Type B pancreatic cell (in vitro differentiated cells): ENCODE measurements around the gene TIMD4. TPM values are rescaled to one million over a fixed set of nuclear protein-coding genes. Genes with fewer than 3 reads are reported as not detected.
A peak's percentile ranks its signal among the peaks of the same experiment; 100 is the strongest.
"Not testable (repeated sequence)": the region's sequence is repeated elsewhere in the genome, so short reads cannot be mapped to it uniquely, and the experiment has no call there.

Source experiments
- DNase-seq: peaks from one replicate; pipeline ENCODE4 v3.0.0; 2021; ENCODE audit warnings: mixed read lengths; ENCODE audit not compliant: unreplicated experiment; ENCODE audit errors: extremely low spot score
- H3K27ac Mint-ChIP-seq: 2 replicates; pipeline ENCODE4 v1.8.0; 2021; ENCODE audit warnings: mild to moderate bottlenecking, mixed read lengths
- H3K27me3 Mint-ChIP-seq: 2 replicates; pipeline ENCODE4 v1.8.0; 2021; ENCODE audit warnings: mixed read lengths
- H3K36me3 Mint-ChIP-seq: 2 replicates; pipeline ENCODE4 v1.8.0; 2021; ENCODE audit warnings: mixed read lengths
- H3K4me1 Mint-ChIP-seq: one replicate; pipeline ENCODE4 v1.8.0; 2021; ENCODE audit warnings: mixed read lengths; ENCODE audit not compliant: unreplicated experiment
- H3K4me3 Mint-ChIP-seq: 2 replicates; pipeline ENCODE4 v1.8.0; 2021; ENCODE audit warnings: mild to moderate bottlenecking, mixed read lengths
- H3K9me3 Mint-ChIP-seq: 2 replicates; pipeline ENCODE4 v1.8.0; 2021; ENCODE audit warnings: mixed read lengths
- CTCF ChIP-seq: fragments of 200-600 bp; sonication (generic); conservative IDR thresholded peaks from 2 replicates; pipeline ENCODE4 v1.5.0; 2021; ENCODE audit warnings: antibody characterized with exemption, mild to moderate bottlenecking
- total RNA-seq: library from RNA; stranded (reverse); gene quantifications from 2 replicates; pipeline ENCODE4 v1.2.1, GENCODE V29; 2021; ENCODE audit warnings: low replicate concordance

Gene TIMD4
- total RNA-seq, 1 donor from 2014 or later = not detected

GRCh38 chr5:156936972-156937371 lies 26.1 kb downstream of the TIMD4 start:
- Mint-ChIP-seq H3K27me3 (no peaks in the 10 kb centered on the region), H3K4me1 (no peaks in the 10 kb centered on the region), H3K27ac (no peak overlapping the region), H3K9me3 (peaks cover 6% of the 10 kb centered on the region), H3K4me3 (no peak overlapping the region), H3K36me3 (peaks cover 4% of the 10 kb centered on the region)
- no peak for DNase-seq
- TF ChIP-seq CTCF = no peak

GRCh38 chr5:156934450-156935211 lies 28.4 kb downstream of the TIMD4 start:
- TF ChIP-seq CTCF = peak; percentile 81
- no peak for DNase-seq
- Mint-ChIP-seq H3K27ac (no peak overlapping the region), H3K4me1 (no peaks in the 10 kb centered on the region), H3K27me3 (no peaks in the 10 kb centered on the region), H3K9me3 (peaks cover 11% of the 10 kb centered on the region), H3K36me3 (no peaks in the 10 kb centered on the region), H3K4me3 (no peak overlapping the region)

GRCh38 chr5:156929366-156929948 lies 33.6 kb downstream of the TIMD4 start:
- no peak for DNase-seq
- Mint-ChIP-seq H3K4me3 (no peak overlapping the region), H3K9me3 (peaks cover 5% of the 10 kb centered on the region), H3K4me1 (peaks cover 4% of the 10 kb centered on the region), H3K27me3 (no peaks in the 10 kb centered on the region), H3K36me3 (no peaks in the 10 kb centered on the region), H3K27ac (no peak overlapping the region)
- no peak for TF ChIP-seq CTCF

GRCh38 chr5:156927545-156927944 lies 35.5 kb downstream of the TIMD4 start:
- H3K4me3 Mint-ChIP-seq = no peak overlapping the region
- H3K4me1 Mint-ChIP-seq = peaks cover 4% of the 10 kb centered on the region
- H3K36me3 Mint-ChIP-seq = no peaks in the 10 kb centered on the region
- H3K27ac Mint-ChIP-seq = no peak overlapping the region
- no peak for TF ChIP-seq CTCF
- H3K27me3 Mint-ChIP-seq = no peaks in the 10 kb centered on the region
- DNase-seq = no peak
- H3K9me3 Mint-ChIP-seq = peaks cover 5% of the 10 kb centered on the region

GRCh38 chr5:156925767-156926166 lies 37.3 kb downstream of the TIMD4 start:
- H3K36me3 Mint-ChIP-seq, H3K27ac Mint-ChIP-seq, H3K9me3 Mint-ChIP-seq, DNase-seq, H3K4me1 Mint-ChIP-seq, H3K4me3 Mint-ChIP-seq, H3K27me3 Mint-ChIP-seq: not testable (repeated sequence)

GRCh38 chr5:156922207-156922792 lies 40.7 kb downstream of the TIMD4 start:
- no peak for DNase-seq
- Mint-ChIP-seq H3K9me3 (no peaks in the 10 kb centered on the region), H3K27me3 (no peaks in the 10 kb centered on the region), H3K27ac (no peak overlapping the region), H3K4me1 (no peaks in the 10 kb centered on the region), H3K36me3 (no peaks in the 10 kb centered on the region), H3K4me3 (no peak overlapping the region)
- TF ChIP-seq CTCF = no peak
